ENCODE results near the gene FSTL5.

DNA sequence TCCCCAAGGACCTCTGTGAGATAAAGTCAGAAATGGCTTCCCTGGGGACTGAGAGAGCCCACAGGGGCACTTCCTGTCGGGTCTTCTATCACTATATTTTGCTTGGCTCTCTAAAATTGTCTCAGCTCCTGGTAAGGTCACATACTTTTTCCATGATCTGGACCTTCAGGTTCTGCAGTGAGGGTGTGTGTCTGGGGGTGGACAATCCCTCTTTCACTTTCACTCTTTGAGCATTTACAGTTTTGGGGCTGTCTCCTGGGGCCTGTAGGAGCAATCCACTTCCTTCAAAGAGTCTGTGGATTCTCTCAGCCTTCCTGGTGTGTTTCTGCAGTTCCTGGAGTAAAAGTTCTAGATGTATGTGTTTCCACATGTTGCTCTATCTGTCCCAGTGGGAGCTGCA, 335.7 kb downstream of the FSTL5 start:
- TF ChIP-seq, protein P1, sequence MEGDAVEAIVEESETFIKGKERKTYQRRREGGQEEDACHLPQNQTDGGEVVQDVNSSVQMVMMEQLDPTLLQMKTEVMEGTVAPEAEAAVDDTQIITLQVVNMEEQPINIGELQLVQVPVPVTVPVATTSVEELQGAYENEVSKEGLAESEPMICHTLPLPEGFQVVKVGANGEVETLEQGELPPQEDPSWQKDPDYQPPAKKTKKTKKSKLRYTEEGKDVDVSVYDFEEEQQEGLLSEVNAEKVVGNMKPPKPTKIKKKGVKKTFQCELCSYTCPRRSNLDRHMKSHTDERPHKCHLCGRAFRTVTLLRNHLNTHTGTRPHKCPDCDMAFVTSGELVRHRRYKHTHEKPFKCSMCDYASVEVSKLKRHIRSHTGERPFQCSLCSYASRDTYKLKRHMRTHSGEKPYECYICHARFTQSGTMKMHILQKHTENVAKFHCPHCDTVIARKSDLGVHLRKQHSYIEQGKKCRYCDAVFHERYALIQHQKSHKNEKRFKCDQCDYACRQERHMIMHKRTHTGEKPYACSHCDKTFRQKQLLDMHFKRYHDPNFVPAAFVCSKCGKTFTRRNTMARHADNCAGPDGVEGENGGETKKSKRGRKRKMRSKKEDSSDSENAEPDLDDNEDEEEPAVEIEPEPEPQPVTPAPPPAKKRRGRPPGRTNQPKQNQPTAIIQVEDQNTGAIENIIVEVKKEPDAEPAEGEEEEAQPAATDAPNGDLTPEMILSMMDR (IDR thresholded peaks at IDR 0.05), result no peak
- TF ChIP-seq ZFX (IDR thresholded peaks at IDR 0.05; ENCODE audit: borderline replicate concordance), result no peak
